ENCODE results near the gene SMCO2.

DNA sequence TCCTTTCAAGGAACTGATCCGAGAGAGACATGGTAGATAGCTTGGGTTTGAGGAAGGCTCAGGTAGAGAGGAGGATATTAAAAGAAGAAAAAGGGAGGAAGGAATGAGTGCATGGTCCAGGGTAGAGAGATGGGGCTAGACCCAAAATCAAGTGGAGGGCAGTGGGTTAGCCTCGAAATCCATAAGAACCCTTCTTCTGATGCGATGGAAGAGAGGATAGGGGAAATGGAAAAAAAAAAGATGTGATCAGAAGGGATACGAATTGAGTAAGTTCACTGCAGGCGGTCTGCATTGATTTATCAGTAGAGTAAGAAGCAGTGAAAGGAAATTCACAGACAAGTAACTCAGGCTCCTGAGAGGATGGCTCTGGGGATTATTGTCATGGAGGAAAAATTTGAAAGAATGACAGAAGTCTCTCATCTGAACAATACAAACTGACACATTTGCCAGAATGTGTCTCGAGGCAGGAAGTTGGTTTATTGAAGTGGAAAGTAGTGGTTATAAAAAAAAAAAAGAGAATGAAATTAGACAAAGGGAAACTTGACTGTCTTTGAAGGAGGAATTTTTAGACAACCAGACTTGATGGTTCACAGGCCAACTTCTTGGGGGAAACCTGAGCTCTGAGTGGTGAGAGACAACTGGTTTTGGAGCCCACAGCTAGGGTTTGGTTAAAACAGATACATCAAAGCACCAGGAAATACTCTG, 87.7 kb downstream of the SMCO2 start:
- TF ChIP-seq, protein P1, sequence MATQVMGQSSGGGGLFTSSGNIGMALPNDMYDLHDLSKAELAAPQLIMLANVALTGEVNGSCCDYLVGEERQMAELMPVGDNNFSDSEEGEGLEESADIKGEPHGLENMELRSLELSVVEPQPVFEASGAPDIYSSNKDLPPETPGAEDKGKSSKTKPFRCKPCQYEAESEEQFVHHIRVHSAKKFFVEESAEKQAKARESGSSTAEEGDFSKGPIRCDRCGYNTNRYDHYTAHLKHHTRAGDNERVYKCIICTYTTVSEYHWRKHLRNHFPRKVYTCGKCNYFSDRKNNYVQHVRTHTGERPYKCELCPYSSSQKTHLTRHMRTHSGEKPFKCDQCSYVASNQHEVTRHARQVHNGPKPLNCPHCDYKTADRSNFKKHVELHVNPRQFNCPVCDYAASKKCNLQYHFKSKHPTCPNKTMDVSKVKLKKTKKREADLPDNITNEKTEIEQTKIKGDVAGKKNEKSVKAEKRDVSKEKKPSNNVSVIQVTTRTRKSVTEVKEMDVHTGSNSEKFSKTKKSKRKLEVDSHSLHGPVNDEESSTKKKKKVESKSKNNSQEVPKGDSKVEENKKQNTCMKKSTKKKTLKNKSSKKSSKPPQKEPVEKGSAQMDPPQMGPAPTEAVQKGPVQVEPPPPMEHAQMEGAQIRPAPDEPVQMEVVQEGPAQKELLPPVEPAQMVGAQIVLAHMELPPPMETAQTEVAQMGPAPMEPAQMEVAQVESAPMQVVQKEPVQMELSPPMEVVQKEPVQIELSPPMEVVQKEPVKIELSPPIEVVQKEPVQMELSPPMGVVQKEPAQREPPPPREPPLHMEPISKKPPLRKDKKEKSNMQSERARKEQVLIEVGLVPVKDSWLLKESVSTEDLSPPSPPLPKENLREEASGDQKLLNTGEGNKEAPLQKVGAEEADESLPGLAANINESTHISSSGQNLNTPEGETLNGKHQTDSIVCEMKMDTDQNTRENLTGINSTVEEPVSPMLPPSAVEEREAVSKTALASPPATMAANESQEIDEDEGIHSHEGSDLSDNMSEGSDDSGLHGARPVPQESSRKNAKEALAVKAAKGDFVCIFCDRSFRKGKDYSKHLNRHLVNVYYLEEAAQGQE (IDR thresholded peaks at IDR 0.05), result no peak
- TF ChIP-seq, protein P2, sequence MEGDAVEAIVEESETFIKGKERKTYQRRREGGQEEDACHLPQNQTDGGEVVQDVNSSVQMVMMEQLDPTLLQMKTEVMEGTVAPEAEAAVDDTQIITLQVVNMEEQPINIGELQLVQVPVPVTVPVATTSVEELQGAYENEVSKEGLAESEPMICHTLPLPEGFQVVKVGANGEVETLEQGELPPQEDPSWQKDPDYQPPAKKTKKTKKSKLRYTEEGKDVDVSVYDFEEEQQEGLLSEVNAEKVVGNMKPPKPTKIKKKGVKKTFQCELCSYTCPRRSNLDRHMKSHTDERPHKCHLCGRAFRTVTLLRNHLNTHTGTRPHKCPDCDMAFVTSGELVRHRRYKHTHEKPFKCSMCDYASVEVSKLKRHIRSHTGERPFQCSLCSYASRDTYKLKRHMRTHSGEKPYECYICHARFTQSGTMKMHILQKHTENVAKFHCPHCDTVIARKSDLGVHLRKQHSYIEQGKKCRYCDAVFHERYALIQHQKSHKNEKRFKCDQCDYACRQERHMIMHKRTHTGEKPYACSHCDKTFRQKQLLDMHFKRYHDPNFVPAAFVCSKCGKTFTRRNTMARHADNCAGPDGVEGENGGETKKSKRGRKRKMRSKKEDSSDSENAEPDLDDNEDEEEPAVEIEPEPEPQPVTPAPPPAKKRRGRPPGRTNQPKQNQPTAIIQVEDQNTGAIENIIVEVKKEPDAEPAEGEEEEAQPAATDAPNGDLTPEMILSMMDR (IDR thresholded peaks at IDR 0.05; ENCODE audit: low read depth, low read length, missing input control), result no peak
- no peak for TF ChIP-seq EGR1 (IDR thresholded peaks at IDR 0.05; ENCODE audit: low read depth in 2 of 2)
- no peak for TF ChIP-seq GABPA (IDR thresholded peaks at IDR 0.05 in 1 of 2, conservative IDR thresholded peaks at IDR 0.05 in 1 of 2)
- no peak for TF ChIP-seq RXRA (IDR thresholded peaks at IDR 0.05)
- TF ChIP-seq, protein P3, sequence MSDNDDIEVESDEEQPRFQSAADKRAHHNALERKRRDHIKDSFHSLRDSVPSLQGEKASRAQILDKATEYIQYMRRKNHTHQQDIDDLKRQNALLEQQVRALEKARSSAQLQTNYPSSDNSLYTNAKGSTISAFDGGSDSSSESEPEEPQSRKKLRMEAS (IDR thresholded peaks at IDR 0.05), result no peak
- TF ChIP-seq TAF1 (conservative IDR thresholded peaks at IDR 0.05), result no peak
- TF ChIP-seq FOXA2 (IDR thresholded peaks at IDR 0.05), result no peak

All from liver (tissue), 3 donors.